ENCODE results near the gene P4HTM.

Gene P4HTM

DNA sequence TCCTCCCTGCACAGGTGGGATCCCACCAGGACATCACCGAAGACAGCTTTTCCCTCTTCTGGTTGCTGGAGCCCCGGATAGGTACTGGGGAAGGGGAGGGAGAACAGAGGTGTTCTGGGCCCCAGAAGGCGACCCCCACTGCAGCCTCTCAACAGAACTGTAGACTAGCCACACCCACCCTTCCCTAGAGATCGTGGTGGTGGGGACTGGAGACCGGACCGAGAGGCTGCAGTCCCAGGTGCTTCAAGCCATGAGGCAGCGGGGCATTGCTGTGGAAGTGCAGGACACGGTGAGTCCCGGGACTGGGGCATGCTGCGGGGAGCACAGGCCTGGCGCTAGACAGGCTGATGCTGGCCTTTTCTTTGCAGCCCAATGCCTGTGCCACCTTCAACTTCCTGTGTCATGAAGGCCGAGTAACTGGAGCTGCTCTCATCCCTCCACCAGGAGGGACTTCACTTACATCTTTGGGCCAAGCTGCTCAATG lies 32.7 kb downstream of the P4HTM start:
- Histone ChIP-seq H3K27me3 (ENCODE audit: control insufficient read depth, insufficient read depth, low read length) (no peaks in the 10 kb centered on the region), H3K9ac (ENCODE audit: low read depth, low read length) (peak overlapping the region; percentile 96), H3K36me3 (ENCODE audit: control insufficient read depth, insufficient read depth, low read length) (peaks cover 39% of the 10 kb centered on the region), H3K4me1 (ENCODE audit: control insufficient read depth, insufficient read depth, low read length) (peaks cover 8% of the 10 kb centered on the region), H3K9me3 (ENCODE audit: control insufficient read depth, insufficient read depth, low read length) (no peaks in the 10 kb centered on the region), H3K4me3 (ENCODE audit: low read depth, low read length) (peak overlapping the region; percentile 92)

DNA sequence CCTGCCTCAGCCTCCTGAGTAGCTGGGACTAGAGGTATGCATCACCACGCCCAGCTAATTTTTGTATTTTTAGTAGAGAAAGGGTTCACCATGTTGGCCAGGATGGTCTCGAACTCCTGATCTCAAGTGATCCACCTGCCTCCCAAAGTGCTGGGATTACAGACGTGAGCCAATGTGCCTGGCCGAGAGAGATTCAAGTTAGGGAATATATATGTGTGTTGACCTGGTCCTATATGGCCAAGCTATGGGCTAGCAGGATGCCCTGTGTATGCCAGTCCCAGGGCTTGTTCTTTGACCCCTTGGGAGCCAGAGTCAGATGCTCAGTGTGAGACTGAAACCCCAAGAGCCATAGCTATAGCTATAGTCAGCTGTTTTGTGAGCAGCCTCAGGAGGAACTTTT lies 33.7 kb downstream of the P4HTM start:
- H3K4me1 ChIP-seq (ENCODE audit: control insufficient read depth, insufficient read depth, low read length) = peaks cover 15% of the 10 kb centered on the region
- H3K36me3 ChIP-seq (ENCODE audit: control insufficient read depth, insufficient read depth, low read length) = peaks cover 39% of the 10 kb centered on the region
- no peak overlapping the region for H3K4me3 ChIP-seq (ENCODE audit: low read depth, low read length)
- H3K9me3 ChIP-seq (ENCODE audit: control insufficient read depth, insufficient read depth, low read length) = no peaks in the 10 kb centered on the region
- no peaks in the 10 kb centered on the region for H3K27me3 ChIP-seq (ENCODE audit: control insufficient read depth, insufficient read depth, low read length)
- H3K9ac ChIP-seq (ENCODE audit: low read depth, low read length) = no peak overlapping the region

DNA sequence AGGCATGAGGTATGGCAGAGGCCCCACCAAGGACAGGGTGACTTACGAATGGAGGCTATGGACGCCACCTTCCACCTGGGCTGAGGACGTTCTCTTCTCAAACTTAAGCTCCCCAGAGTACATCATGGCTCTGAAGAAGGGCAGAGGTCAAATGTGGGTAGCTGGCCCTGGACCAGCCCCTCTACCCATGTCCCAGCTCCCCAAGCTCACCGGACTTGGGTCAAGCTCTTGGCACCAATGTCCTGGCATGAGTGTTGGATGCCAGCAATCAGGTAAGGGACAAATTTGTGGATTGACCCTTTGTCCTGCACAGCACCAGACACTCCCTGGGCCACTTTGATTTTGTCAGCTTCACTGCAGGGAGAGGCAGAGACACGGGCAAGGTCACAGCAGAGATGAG lies 34.4 kb downstream of the P4HTM start:
- H3K4me1 ChIP-seq (ENCODE audit: control insufficient read depth, insufficient read depth, low read length) = peaks cover 15% of the 10 kb centered on the region
- no peak overlapping the region for H3K9ac ChIP-seq (ENCODE audit: low read depth, low read length)
- no peaks in the 10 kb centered on the region for H3K27me3 ChIP-seq (ENCODE audit: control insufficient read depth, insufficient read depth, low read length)
- H3K4me3 ChIP-seq (ENCODE audit: low read depth, low read length) = no peak overlapping the region
- no peaks in the 10 kb centered on the region for H3K9me3 ChIP-seq (ENCODE audit: control insufficient read depth, insufficient read depth, low read length)
- H3K36me3 ChIP-seq (ENCODE audit: control insufficient read depth, insufficient read depth, low read length) = peaks cover 39% of the 10 kb centered on the region

DNA sequence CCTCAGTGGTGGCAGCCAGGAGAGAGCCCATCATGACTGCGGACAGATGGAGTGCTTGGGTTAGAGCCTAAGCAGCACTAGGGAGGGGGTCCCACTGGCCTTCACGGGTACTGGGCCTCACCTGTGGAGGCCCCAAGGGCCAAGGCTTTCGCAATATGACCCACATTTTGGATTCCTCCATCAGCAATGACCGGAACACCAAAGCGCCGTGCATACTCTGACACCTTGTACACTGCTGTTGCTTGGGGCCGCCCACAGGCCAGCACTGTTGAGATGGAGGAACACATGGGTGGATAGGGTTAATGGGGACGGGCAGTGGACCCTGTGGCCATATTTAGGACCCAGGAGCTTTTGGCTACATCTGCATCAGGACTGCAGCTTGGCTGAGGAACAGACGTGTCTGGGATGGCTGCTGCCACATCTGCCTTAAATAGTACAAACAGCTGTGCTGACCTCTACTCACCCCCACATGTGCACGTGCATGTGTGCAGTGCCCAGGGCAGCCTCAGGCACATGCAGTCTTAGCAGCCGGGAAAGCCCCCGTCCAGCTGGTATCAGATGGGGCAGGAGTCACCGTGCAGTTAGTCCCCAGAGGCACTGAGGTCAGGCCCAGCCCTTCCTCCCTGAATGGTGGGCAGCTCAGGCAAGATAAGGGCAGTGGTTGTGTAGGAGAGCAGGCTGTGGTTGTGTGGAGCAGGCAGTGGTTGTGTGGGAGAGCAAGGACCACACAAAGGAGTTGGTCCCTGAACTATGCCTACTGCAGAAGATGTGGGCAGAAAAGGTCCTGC lies 35.2 kb downstream of the P4HTM start:
- H3K4me1 ChIP-seq (ENCODE audit: control insufficient read depth, insufficient read depth, low read length) = peaks cover 12% of the 10 kb centered on the region

DNA sequence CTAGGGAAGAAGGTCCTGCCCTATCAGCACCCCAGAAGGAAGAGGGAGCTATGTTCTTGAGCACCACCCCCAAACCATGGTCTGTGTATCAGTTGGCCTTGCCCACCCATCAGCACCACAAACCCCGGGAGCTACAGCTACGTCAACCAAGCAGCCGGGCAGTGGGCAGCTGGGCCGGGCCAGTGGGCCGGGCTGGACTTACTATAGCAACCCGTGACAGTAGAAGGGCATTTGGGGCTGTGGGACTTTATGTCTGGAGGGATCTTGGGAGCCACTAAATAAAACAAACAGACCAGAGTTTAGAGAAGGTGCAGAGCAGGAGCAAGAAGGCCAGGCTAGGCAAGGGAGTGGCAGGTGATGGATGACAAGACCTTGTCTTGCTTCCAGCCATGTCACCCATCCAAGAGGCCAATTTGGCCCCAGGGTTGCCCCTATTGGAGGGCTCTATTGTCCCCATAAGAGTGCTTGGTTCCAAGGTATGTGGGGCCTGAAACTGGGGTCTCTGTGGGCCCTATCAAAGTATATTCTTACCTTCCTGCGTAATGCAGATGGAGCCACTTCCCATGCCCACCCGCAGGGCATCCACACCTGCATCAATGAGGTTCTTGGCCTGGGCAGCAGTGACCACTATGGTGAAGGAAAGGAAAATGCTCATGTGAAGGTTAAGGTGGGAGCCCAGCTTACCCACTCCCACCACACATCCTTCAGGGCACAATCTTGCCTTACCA lies 35.9 kb downstream of the P4HTM start:
- no peaks in the 10 kb centered on the region for H3K27me3 ChIP-seq (ENCODE audit: control insufficient read depth, insufficient read depth, low read length)
- H3K9ac ChIP-seq (ENCODE audit: low read depth, low read length) = no peak overlapping the region
- H3K4me1 ChIP-seq (ENCODE audit: control insufficient read depth, insufficient read depth, low read length) = peaks cover 12% of the 10 kb centered on the region
- H3K4me3 ChIP-seq (ENCODE audit: low read depth, low read length) = no peak overlapping the region
- H3K36me3 ChIP-seq (ENCODE audit: control insufficient read depth, insufficient read depth, low read length) = peaks cover 47% of the 10 kb centered on the region
- H3K9me3 ChIP-seq (ENCODE audit: control insufficient read depth, insufficient read depth, low read length) = no peaks in the 10 kb centered on the region

More for the DNA sequence above, 35.2 kb downstream of the P4HTM start:
- Histone ChIP-seq H3K27me3 (ENCODE audit: control insufficient read depth, insufficient read depth, low read length) (no peaks in the 10 kb centered on the region), H3K9ac (ENCODE audit: low read depth, low read length) (no peak overlapping the region), H3K36me3 (ENCODE audit: control insufficient read depth, insufficient read depth, low read length) (peaks cover 43% of the 10 kb centered on the region), H3K9me3 (ENCODE audit: control insufficient read depth, insufficient read depth, low read length) (no peaks in the 10 kb centered on the region), H3K4me3 (ENCODE audit: low read depth, low read length) (no peak overlapping the region)

DNA sequence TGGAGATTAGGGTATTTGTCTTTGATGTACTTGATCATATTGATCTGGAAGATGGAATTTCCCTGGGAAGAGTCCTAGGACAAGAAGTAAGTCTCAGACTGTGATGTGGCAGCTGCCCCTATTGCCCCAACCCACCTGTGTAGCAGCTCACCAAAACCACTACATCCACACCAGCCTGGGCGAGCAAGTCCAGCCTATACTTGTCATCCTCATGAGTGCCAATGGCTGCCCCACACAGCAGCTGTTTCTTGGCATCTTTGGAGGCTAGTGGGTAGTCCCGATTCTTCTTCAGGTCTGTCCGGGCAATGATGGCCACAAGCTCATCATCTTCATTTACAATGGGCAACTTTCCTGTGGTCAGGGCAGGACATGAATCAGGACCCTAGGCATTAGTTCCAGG lies 36.5 kb downstream of the P4HTM start:
- H3K9me3 ChIP-seq (ENCODE audit: control insufficient read depth, insufficient read depth, low read length) = no peaks in the 10 kb centered on the region
- no peaks in the 10 kb centered on the region for H3K27me3 ChIP-seq (ENCODE audit: control insufficient read depth, insufficient read depth, low read length)
- H3K4me3 ChIP-seq (ENCODE audit: low read depth, low read length) = no peak overlapping the region
- peaks cover 47% of the 10 kb centered on the region for H3K36me3 ChIP-seq (ENCODE audit: control insufficient read depth, insufficient read depth, low read length)
- H3K4me1 ChIP-seq (ENCODE audit: control insufficient read depth, insufficient read depth, low read length) = peaks cover 12% of the 10 kb centered on the region
- H3K9ac ChIP-seq (ENCODE audit: low read depth, low read length) = no peak overlapping the region

DNA sequence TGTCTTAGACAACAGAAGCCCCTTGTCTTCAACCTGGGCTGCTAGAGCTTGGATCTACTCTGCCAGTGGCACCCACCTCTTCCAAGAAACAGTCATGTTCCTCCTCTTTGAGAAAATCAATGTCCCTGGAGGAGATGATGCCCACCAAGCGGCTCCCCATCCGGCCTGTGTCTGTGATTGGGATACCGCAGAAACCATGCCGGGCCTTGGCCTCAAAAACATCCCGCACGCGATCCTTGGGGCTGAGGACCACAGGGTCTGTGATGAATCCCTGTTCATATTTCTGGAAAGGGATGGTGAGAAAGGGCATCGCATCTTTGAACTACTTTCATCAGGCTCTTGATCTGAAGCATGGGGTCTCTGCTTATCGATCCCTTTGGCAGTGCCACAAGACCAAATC lies 37.6 kb downstream of the P4HTM start:
- Histone ChIP-seq H3K9ac (ENCODE audit: low read depth, low read length) (no peak overlapping the region), H3K27me3 (ENCODE audit: control insufficient read depth, insufficient read depth, low read length) (no peaks in the 10 kb centered on the region), H3K9me3 (ENCODE audit: control insufficient read depth, insufficient read depth, low read length) (no peaks in the 10 kb centered on the region), H3K4me1 (ENCODE audit: control insufficient read depth, insufficient read depth, low read length) (peaks cover 12% of the 10 kb centered on the region), H3K4me3 (ENCODE audit: low read depth, low read length) (no peak overlapping the region), H3K36me3 (ENCODE audit: control insufficient read depth, insufficient read depth, low read length) (peaks cover 56% of the 10 kb centered on the region)

DNA sequence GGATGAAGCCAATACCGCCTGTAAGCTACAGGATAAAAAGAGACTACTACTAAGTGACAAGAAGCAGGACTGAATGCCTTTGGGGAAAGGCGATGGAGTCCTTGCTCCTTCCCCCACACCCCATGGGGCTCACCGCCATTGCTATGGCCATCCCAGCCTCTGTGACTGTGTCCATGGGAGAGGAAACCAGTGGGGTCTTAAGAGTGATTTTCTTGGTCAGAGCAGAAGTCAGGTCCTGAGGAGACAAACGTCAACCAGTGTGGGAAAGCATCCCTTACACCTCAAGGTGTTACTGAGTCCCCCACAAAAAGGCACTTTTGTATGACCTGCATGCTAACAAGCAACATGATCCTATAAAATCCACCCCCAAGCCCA lies 38.2 kb downstream of the P4HTM start:
- Histone ChIP-seq H3K9me3 (ENCODE audit: control insufficient read depth, insufficient read depth, low read length) (no peaks in the 10 kb centered on the region), H3K9ac (ENCODE audit: low read depth, low read length) (peak overlapping the region; percentile 82), H3K27me3 (ENCODE audit: control insufficient read depth, insufficient read depth, low read length) (no peaks in the 10 kb centered on the region), H3K4me3 (ENCODE audit: low read depth, low read length) (peak overlapping the region; percentile 98), H3K36me3 (ENCODE audit: control insufficient read depth, insufficient read depth, low read length) (peaks cover 63% of the 10 kb centered on the region), H3K4me1 (ENCODE audit: control insufficient read depth, insufficient read depth, low read length) (peaks cover 7% of the 10 kb centered on the region)

DNA sequence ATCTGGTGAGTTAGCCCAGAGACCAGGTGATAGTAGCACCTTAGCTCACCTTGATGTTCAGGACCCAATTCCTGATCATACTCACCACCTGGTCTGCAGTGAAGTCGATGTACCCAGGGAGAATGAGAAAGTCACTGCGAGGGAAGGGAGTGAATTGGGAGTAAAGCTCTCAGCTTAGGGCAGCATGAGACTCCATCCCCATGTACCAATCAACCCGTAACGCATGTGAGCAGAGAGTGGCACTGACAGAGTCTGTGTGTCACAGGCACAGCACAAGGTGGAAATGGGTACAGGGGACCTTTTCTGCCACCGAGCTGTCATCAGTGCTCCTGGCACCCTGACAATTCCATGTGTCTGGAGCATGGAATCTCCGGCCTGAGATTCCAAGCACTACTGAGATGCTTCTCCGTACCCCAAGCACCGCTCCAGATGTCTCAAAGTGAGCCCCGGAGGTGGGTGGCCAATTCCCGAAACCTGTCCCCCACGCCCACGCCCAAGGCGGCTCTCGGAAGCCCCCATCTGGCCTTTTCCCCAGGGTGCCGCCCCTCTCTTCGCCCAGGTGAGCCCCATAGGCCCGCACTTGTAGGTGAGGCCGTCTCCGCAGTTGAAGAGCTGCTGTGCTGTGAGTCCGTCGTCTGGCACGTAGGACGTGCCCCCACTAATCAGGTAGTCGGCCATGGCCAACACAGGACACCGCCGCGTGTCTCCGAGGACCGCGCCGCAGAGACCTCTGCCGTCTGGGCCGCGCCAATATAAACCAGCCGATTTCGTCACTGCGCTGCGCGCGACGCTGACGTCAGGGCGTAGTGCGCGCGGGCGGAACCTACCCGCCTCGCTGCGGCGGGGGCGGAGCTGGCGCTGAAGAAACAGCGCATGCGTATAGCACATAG lies 38.9 kb downstream of the P4HTM start, which contains the start of gene IMPDH2:
Gene IMPDH2 (minus strand): TSS at position 726 of the 890 bp plus-strand sequence. CDS start 48 bp downstream, at position 678.
- H3K27me3 ChIP-seq (ENCODE audit: control insufficient read depth, insufficient read depth, low read length) = no peaks in the 10 kb centered on the region
- peak within 1 kb of the TSS; percentile 98 for H3K4me3 ChIP-seq (ENCODE audit: low read depth, low read length)
- H3K9ac ChIP-seq (ENCODE audit: low read depth, low read length) = peak within 1 kb of the TSS; percentile 82
- H3K36me3 ChIP-seq (ENCODE audit: control insufficient read depth, insufficient read depth, low read length) = peaks cover 62% of the 10 kb centered on the region
- no peaks in the 10 kb centered on the region for H3K9me3 ChIP-seq (ENCODE audit: control insufficient read depth, insufficient read depth, low read length)
- H3K4me1 ChIP-seq (ENCODE audit: control insufficient read depth, insufficient read depth, low read length) = peaks cover 7% of the 10 kb centered on the region

DNA sequence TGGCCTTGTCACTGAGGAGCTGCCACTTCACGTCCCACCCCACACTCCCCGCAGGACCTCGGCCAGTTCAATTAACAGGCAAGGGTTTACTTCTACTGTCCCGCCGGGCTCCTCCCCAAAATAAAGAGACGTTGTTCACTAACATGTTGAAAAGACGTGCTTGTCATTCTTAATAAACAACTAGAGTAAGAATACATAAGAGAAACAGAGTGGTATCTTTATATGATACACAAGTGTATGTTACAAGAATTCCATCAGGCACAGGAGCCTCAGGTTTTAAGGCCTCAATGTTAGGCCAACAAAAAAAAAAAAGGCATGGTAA lies 39.5 kb downstream of the P4HTM start:
- Histone ChIP-seq H3K4me3 (ENCODE audit: low read depth, low read length) (peak overlapping the region; percentile 98), H3K4me1 (ENCODE audit: control insufficient read depth, insufficient read depth, low read length) (peaks cover 7% of the 10 kb centered on the region), H3K9ac (ENCODE audit: low read depth, low read length) (no peak overlapping the region), H3K27me3 (ENCODE audit: control insufficient read depth, insufficient read depth, low read length) (no peaks in the 10 kb centered on the region), H3K9me3 (ENCODE audit: control insufficient read depth, insufficient read depth, low read length) (no peaks in the 10 kb centered on the region), H3K36me3 (ENCODE audit: control insufficient read depth, insufficient read depth, low read length) (peaks cover 58% of the 10 kb centered on the region)

DNA sequence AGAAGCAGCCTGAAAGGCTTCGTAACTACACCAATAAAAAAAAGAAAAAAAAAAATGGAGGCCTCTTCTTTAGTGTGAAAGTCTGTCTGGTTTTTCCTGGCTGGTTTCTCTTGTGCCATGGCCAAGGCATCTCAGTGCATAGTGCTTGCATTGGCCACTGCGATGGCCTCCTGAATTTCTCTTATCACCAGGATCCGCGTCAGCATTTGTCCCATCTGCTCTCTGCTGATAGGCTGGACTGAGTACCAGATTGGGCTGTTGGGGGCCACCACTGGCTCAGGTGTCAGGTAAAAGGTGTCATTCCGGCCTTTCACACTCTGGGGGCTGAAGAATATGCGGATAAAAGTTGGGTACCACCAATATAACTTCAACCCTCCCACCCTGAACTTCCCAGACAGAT lies 40.3 kb downstream of the P4HTM start:
- Histone ChIP-seq H3K9ac (ENCODE audit: low read depth, low read length) (no peak overlapping the region), H3K4me1 (ENCODE audit: control insufficient read depth, insufficient read depth, low read length) (peaks cover 7% of the 10 kb centered on the region), H3K27me3 (ENCODE audit: control insufficient read depth, insufficient read depth, low read length) (no peaks in the 10 kb centered on the region), H3K4me3 (ENCODE audit: low read depth, low read length) (no peak overlapping the region), H3K9me3 (ENCODE audit: control insufficient read depth, insufficient read depth, low read length) (no peaks in the 10 kb centered on the region), H3K36me3 (ENCODE audit: control insufficient read depth, insufficient read depth, low read length) (peaks cover 50% of the 10 kb centered on the region)

Measured in iPS-15b (cell line).